Hematopoietic multipotent progenitor cell treated with erythropoietin and hydrocortisone succinate and interleukin-3 and kit ligand, for 4 days (in vitro differentiated cells): ENCODE data around the gene SNED1.

Experiments used
- DNase-seq: peaks from one replicate; pipeline ENCODE4 v3.0.0-alpha.2; 2015

The SNED1 gene

DNA sequence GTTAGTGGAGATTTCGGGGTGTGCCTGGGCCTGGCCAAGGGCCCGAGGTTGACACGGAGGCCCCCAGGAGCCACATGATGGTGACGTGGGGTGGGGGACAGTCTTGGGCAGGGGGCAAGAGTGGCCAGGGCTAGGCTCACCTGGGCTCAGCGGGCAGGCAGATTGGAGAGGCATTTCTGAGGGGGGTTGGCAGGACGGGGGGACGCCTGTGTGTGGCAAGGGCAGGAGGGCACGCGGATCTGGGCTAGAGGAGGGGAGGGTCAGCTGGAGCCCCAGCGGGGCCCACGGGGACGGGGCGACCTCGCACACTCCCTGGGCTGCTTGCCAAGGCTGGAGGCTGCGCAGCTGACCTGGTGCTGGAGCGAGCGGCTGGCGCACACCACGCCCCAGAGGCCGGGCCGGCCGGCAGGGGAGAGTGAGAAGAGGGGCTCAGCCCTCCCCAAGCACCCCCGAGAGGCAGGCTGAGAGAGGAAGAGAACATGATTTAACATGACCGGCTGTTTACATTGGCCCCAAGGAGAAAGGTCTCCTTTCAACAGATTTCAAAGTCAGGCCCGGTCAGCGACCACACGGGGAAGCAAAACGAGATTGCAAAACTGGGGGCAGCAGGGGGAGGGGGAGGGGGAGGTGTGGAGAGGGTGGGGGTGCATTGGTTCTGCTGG, 38.0 kb upstream of the SNED1 start:
- peak; percentile 55 for DNase-seq

DNA sequence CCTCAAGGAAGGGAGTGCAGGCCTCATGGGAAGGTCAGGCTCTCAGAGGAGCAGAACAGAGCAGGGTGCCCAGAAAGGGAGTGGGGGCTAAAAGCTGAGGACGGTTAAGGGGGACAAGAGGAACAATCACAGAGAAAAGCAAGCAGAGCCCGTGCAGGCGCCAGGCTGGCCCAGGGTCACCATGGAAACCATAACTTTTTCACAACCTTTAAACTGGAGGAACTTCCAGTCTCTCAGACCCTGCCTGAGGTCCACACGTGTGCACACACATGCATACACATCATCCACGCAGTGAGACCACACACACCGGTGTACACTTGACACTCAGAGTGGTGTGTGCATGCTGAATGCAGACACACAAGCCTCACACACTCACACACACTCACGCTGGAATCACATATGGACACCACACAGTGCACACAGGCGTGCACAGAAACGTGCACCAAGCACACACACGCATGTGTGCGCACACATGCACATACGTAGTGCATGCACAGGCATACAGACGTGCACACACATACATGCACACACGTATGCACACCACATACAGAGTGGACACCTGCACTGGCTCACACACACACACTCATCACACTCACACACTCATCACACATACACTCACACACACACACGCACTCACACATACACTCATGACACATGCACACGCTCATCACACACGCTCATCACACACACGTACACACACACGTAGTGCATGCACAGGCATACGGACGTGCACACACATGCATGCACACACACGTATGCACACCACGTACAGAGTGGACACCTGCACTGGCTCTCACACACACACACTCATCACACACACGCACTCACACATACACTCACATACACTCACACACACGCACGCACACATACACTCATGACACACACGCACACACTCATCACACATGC, 37.2 kb upstream of the SNED1 start:
- DNase-seq, result peak; percentile 64

DNA sequence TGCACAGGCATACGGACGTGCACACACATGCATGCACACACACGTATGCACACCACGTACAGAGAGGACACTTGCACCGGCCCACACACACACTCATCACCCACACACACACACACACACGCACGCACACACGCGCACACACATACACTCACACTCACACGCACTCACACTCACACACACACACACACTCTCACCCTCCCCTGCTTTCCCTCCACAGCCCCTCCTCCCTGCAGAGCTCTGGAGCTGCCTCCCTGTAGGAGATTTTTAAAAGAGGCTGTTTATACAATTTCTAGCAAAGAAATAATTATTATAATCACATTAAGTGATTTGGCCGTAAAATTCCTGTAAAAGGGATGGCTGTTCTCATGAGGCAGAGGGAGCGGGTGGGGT, 36.5 kb upstream of the SNED1 start:
- DNase-seq, result no peak

DNA sequence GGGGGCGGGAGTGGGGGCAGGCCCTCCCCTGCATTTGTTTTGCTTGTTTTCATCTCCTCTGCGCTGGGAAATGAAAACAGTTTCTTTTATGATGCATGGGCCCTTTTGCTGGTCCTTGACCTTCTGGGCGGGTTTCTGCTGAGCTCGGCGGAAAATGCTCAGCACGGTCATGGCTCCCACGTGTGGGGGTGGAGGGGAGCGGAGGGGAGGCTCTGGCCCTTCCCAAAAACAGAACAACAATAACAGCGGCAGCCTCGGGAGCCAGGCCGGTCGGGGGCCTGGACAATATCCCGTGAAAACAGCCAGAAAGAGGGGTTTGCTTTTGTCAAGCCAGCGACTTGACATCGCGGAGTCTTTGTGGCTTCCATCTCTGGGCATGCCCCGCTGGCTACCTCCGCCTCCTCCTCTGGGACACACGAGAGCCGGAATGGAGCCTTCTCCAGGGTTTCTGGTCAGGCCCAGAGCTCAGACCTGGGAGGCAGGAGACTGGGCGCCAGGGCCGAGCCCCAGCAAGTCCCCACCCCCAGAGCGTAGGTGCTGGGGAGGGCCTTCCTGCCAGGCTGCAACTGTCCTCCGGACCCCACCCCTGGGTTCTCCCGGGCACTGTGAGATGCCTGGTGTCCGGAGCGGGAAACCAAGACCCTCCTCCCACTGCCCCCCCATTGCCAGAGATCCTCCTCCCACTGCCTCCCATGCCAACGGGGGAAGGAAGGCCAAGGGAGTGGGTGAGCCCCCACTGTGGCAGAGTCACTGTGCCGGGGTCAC, 35.9 kb upstream of the SNED1 start:
- no peak for DNase-seq

DNA sequence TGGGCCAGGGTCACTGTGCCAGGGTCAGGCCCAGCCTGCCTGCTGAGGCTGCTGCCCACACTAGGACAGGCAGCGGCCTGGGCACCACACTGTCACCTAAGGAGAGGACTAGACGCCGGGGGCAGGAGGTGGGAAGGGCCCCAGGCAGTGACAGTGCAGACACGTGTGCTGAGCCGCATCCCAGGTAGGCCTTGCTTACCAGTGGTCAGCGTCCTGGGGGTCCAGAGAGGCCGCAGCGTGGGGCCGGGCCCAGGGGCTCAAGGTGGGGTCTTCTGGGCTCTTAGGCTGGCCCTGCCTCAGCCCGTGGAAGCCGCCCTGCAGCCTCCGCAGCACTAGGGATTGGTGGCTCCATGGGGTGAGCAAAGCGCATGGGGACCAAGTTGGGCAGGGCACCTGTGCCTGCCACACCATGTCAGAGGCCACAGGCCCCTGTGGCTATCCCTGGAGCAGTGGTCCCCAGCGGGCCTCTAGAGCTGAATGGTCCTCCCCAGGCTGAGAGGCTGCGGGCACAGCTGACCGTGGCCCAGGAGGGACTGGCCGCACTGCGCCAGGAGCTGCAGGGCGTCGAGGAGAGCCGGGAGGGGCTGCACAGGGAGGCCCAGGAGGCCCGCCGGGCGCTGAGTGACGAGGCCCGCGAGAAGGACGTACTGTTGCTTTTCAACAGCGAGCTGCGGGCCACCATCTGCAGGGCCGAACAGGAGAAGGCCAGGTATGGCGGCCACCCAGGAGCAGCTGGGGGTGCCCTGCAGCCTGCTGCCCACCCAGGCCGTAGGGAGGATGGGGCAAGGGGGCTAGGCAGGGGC, 35.2 kb upstream of the SNED1 start:
- DNase-seq, result no peak

DNA sequence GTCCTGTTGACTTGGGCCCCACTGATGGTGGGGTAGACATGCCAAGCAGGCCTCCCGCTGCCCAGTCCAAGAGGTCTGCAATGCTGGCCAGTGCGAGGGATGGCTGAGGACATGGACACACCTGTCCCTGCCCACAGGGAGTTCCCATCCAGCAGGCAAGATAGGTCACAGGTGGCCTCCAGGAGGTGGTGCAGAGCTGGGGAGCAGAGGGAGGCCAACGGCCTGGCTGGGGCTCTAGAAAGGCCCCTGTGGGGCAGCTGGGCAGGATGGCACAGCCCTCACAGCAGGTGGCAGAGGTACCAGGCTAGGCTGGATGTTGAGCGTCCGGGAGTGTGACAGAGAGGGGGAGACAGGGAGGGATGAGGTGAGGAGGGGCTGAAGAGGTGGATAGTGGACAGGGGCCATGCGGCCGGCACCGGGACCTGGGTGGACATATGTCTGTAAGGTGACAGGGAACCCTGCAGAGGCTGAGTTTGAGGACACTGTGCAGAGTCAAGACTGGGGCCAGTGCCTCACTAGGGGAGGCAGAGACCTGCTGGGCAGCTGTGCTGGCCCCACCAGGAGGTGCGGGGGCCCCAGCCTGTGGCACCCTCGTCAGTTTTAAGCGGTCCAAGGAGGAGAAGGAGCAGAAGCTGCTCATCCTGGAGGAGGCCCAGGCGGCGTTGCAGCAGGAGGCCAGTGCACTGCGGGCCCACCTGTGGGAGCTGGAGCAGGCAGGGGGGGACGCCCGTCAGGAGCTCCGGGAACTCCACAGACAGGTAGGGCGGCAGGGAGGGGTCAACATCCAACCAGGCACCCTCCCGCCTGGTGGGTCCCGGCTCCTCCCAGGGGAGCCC, 34.3 kb upstream of the SNED1 start:
- DNase-seq, result no peak

DNA sequence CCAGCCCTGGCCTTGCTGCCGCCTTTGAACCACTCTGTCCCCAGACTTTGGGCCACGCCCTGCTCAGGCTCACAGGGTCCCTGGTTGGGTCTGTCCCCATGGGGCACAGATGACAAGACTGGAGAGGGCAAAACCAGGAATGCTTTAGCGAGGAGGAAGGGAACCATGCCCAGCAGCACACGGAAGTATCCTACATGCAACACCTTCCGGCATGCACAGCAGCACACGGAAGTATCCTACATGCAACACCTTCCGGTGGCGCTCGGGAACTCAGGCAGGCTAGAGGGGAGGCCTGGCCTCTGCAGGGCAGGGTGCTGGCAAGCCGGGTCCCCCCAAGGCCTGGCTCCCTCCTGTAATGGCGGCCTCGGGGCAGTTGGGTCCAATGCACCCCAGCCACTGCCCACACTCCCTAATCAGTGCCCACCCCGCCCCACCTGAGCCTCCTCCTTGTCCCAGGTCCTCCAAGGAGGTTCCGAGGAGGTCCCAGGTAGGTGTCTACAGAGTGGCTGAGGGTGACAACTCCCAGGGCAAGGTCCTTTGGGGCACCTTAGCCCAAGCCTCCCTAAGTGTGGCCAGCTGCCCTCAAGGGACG, 33.6 kb upstream of the SNED1 start:
- no peak for DNase-seq

DNA sequence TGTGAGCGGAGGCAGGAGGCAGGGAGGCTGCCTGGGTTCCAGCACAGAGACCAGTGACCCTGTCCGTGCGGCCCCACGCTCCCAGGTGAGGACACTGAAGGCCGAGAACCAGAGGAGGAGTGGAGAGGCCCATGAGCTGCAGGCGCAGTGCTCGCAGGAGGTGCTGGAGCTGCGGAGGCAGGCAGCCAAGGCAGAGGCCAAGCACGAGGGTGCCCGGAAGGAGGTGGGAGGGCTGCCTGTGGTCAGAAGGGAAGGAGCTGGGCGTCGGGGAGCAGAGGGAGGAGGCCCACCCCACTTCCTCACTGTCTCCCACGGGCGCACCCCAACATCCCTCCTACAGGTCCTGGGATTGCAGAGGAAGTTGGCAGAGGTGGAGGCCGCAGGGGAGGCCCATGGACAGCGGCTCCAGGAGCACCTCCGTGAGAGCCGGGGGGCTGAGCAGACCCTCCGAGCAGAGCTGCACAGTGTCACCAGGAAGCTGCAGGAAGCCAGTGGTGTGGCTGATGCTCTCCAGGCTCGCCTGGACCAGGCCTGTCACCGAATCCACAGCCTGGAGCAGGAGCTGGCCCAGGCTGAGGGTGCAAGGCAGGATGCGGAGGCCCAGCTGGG, 33.0 kb upstream of the SNED1 start:
- peak; percentile 40 for DNase-seq

DNA sequence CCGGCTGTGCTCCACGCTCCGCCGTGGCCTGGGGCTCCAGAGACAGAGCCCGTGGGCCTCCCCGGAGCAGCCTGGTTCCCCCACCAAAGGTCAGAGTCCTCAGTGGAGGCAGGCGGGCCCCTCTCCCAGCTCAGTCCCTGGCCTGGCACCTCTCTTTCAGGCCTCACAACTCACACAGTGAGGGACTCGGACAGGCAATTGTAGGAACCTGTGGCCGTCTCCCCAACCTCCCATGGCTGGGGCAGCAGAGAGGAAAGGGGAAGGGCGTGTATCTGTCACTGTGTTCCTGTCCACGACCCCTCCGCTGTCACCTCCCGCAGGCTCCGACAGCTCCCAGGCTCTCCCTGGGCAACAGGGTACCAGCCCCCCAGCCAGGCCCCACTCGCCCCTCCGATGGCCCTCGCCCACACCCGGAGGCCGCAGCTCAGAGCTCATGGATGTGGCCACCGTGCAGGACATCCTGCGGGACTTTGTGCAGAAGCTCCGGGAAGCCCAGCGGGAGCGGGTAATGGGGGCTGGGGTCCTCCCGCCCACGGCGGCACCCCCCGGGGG, 32.4 kb upstream of the SNED1 start:
- DNase-seq, result no peak

DNA sequence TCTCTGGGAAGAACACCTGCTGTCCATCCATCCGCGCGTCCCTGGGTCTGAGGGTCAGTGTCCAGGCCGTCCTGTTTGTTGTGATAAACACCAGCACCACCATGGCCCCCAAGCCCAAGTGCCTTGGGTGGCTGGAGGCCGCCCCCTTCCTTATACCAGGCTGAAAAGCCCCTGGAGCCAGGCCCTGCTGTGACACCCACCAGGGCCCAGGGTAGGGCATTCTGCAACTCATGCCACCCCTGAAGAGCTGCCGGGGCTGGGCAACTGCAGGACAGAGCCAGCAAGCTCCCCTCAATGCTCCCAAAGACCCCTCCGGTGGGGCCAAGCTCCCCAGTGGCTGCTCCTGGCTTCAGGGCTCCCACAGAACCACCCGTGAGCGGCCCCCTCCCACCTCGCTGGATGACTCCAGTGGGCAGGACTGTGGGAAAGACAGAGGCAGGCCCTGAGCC, 31.9 kb upstream of the SNED1 start:
- DNase-seq, result no peak

DNA sequence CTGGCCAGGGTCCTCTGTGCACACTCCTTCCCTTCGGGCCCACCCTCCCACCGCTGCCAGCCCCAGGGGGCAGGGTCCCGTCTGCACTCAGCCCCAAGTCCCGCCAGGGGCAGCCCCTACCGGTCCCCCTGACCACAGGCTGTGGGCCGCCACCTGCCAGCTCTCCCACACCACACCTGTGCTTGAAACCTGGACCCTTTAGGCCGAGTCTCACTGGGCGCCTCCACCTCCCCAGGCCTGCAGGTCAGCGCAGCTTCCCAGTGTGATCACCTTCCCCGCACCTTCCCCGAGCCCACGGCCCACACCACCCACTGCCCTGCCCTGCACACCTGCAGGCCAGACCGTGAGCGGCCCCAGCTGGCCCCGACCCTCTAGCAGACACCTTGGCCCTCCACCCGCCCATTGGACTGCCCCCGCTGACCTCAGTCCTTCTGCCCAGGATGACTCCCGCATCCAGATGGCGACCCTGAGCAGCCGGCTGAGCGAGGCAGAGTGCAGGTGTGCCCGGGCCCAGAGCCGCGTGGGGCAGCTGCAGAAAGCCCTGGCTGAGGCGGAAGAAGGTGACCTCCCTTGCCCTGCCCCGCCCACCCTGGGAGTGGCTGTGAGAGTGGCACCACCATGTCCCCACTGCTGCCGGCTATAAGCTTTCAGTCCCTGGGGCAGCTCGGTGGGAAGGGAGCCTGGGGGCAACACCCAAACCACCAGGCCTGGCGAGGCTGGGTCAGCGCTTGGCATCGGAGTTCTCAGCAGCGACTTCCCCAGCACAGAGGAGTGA, 31.3 kb upstream of the SNED1 start:
- no peak for DNase-seq

DNA sequence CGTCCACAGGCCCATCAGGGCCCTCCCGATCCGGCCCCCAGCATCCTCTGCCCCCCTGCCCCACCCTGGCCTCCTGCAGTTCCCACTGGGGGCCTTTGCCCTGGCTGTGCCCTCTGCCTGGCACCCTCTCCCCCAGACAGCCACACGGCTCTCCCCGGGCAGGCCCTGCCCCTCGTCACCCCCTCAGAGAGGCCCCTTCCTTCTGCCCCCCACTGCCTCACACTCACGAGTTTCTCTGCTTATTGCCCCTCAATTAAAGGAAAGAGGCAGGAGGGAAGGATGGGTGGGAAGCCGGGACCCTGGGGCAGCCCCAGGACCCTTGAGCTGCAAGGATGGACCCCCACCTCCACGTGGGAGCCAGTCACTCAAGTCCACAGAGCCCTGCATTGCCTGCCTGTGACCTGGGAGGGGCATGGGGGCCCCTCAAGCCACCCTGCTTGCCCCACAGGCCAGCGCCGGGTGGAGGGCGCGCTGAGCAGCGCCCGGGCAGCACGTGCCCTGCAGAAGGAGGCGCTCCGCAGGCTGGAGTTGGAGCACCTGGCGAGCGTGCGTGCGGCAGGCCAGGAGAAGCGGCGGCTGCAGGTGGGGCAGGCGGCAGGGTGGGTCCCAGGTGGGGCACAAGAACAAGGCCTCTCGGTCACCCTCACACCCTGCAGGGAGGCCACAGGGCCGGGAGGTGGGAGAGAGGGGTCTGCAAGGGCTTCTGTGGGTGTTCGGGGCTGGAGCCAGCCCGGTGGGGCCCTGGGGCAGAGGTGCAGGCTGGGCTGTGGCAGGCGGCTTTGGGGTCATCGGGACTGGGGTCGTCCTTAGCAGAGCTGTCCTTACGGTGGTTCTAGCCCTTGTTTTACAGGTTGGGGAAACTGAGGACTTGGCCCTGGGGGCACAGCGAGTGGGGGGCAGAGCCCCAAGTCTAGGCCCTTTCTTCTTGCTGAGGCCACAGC, 30.5 kb upstream of the SNED1 start:
- DNase-seq, result no peak

DNA sequence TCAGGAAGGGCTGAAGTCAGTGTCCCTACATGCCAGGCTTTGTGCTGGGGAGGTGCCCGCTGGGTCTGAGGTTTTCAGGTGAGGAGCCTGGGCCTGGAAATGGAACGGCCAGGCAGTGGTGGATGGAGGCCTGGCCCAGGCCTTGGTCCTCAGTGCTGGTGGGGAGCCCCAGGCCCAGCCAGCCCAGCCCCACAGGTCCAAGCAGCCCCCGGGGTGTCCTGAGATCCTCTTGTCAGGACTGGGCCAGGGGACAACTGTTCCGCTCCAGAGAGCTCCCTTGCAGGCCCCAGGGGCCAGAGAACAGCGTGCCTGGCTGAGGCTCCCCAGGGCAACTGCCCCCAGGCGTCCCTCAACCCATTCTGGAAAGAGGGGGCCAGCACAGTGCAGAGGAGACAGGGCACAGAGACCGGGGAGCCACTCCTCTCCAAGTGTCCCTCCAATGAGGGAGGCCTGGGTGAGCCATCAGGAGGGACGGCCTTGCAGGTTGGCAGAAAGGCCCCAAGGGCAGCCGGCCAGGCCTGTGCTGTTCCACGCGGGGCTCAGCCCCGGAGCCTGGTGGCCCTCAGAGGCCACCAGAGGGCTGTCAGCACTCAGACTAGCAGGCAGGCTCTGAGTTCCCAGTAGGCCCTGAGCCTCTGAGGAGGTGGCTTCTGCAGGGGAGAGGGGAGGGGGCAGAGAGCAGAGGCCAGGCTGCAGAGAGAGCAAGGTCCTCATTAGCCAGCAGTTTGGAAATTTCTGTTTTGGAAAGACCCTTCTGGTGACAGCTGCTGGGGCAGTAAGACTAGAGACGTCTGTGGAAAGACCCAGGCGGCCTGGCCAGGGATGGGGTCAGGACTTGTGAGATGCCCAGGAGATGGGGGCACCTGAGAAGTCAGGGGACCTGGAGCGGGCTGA, 29.4 kb upstream of the SNED1 start:
- no peak for DNase-seq

DNA sequence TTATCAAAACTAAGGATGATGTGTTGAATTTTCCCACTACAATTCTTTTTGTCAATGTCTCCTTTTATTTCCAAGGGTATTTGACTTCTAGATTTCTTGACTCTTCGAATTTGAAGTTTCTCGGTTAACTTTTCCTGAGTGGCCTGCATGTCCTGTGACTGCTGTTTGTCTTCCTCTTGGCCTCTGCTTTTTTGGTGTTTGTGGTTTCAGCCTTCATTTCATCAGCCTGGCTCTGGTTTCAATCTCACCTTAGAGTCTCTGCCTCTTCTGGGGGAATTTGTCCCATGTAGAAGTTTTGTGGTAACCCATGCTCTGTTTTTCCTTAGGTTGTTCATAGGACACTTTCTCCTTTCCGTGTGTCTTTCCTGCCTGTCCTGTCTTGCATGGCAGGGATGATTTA, 28.3 kb upstream of the SNED1 start:
- no peak for DNase-seq

DNA sequence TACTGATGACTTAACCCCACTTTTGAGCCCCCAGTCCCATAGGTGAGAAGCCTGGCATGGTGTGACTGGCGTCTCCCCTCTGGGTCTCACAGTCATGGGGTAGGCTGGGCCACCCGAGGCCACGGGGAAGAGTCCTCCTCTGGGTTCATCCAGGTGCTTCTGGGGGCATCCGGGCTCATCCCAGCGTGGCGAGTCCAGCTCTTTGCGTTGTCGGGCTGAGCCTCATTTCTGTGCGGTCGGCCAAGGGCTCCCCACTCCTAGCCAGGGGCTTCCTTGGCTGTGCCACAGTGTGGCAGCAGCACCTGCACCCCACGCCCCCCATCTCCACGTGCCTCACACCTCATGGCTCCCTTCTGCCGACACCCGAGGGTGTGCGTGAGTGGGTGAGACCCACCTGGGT, 27.6 kb upstream of the SNED1 start:
- no peak for DNase-seq

DNA sequence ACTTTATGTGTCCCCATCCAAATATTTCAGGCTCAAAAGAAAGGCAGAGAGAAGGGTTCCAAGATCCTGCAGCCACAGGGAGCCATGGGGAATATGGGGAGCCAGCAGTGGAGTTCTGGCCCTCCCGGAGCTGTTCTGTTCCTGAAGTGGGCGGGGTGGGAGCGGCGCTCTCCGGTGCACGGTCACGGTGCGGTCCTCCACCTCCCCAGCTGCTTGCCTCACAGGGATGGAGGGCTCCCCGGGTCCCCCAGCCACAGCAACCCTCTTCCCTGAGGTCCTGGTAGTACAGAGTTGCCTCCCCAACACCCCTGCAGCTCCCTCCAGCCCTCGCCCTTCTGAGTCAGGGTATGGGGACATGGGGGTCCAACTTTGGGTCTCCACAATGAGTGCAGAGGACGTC, 26.2 kb upstream of the SNED1 start:
- DNase-seq, result no peak
